Upper lobe of left lung (tissue), 4 donors: ENCODE results near the gene CCDC57.
"Not testable (repeated sequence)": the region's sequence is repeated elsewhere in the genome, so short reads cannot be mapped to it uniquely, and the experiment has no call there.

Source experiments
- EP300 ChIP-seq, 4 donors: sonication (generic); formaldehyde crosslinking; IDR thresholded peaks; one replicate each; pipeline ENCODE4 v1.5.1; 2017; ENCODE audit warnings: antibody characterized with exemption in 4 of 4, control low read depth in 2 of 4
- POLR2A ChIP-seq, 4 donors: fragments of 450-650 bp; IDR thresholded peaks; one replicate each; pipeline ENCODE4 v1.5.1; 2016 to 2017; ENCODE audit warnings: antibody characterized with exemption in 4 of 4, mild to moderate bottlenecking in 2 of 4
- TF ChIP-seq, protein P1 (sequence below), 6 experiments: fragments of 450-650 bp in 4 of 6; fragments of 200-600 bp in 2 of 6; sonication (generic) in 2 of 6; IDR thresholded peaks; one replicate each; pipeline ENCODE4 v1.5.1; 2016 to 2019; ENCODE audit warnings: antibody characterized with exemption in 6 of 6

DNA sequence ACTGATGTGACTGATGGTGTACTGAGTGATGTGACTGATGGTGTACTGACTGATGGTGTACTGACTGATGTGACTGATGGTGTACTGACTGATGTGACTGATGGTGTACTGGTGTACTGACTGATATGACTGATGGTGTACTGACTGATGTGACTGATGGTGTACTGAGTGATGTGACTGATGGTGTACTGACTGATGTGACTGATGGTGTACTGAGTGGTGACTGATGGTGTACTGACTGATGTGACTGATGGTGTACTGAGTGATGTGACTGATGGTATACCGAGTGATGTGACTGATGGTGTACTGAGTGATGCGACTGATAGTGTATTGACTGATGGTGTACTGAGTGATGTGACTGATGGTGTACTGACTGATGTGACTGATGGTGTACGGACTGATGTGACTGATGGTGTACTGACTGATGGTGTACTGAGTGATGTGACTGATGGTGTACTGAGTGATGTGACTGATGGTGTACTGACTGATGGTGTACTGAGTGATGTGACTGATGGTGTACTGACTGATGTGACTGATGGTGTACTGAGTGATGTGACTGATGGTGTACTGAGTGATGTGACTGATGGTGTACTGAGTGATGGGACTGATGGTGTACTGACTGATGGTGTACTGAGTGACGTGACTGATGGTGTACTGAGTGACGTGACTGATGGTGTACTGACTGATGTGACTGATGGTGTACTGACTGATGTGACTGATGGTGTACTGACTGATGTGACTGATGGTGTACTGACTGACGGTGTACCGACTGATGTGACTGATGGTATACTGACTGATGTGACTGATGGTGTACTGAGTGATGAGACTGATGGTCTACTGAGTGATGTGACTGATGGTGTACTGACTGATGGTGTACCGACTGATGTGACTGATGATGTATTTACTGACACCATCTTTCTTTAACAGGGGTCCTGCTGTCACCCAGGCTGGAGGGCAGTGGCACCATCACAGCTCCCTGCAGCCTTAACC is 47.6 kb upstream of the CCDC57 start:
- TF ChIP-seq, protein P1, sequence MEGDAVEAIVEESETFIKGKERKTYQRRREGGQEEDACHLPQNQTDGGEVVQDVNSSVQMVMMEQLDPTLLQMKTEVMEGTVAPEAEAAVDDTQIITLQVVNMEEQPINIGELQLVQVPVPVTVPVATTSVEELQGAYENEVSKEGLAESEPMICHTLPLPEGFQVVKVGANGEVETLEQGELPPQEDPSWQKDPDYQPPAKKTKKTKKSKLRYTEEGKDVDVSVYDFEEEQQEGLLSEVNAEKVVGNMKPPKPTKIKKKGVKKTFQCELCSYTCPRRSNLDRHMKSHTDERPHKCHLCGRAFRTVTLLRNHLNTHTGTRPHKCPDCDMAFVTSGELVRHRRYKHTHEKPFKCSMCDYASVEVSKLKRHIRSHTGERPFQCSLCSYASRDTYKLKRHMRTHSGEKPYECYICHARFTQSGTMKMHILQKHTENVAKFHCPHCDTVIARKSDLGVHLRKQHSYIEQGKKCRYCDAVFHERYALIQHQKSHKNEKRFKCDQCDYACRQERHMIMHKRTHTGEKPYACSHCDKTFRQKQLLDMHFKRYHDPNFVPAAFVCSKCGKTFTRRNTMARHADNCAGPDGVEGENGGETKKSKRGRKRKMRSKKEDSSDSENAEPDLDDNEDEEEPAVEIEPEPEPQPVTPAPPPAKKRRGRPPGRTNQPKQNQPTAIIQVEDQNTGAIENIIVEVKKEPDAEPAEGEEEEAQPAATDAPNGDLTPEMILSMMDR (IDR thresholded peaks at IDR 0.05), result not testable (repeated sequence)
- TF ChIP-seq POLR2A, EP300 (IDR thresholded peaks at IDR 0.05): not testable (repeated sequence)
